OCI-LY1 (cell line): ENCODE measurements around the gene PPP2R2B.

ENCODE experiments used
- H2AFZ ChIP-seq: fragments of 200-600 bp; sonication (generic), shearing (Covaris generic); 2 replicates; pipeline ENCODE4 v1.6.0; 2014; ENCODE audit warnings: antibody characterized with exemption, mild to moderate bottlenecking, low read length
- H3F3A ChIP-seq: fragments of 200-600 bp; sonication (generic), shearing (Covaris generic); 2 replicates; pipeline ENCODE4 v1.6.0; 2014; ENCODE audit warnings: mild to moderate bottlenecking, antibody characterized with exemption, low read length, moderate library complexity; ENCODE audit not compliant: insufficient read depth
- H3K27ac ChIP-seq: fragments of 200-600 bp; sonication (generic); 2 replicates; pipeline ENCODE4 v1.5.1; 2014; ENCODE audit warnings: low read length, mixed run types, mild to moderate bottlenecking, low read depth; ENCODE audit not compliant: poor library complexity, severe bottlenecking
- H3K27me3 ChIP-seq: fragments of 200-600 bp; sonication (generic); 2 replicates; pipeline ENCODE4 v1.6.0; 2014; ENCODE audit warnings: antibody characterized with exemption, mild to moderate bottlenecking, low read length, moderate library complexity; ENCODE audit not compliant: insufficient read depth
- H3K36me3 ChIP-seq: fragments of 200-600 bp; sonication (generic); 2 replicates; pipeline ENCODE4 v1.6.1; 2014; ENCODE audit warnings: mild to moderate bottlenecking, antibody characterized with exemption, low read length, moderate library complexity, mixed read lengths; ENCODE audit not compliant: insufficient read depth
- H3K4me1 ChIP-seq: fragments of 200-600 bp; sonication (generic); 2 replicates; pipeline ENCODE4 v1.5.1; 2014; ENCODE audit warnings: mild to moderate bottlenecking, low read length, moderate library complexity; ENCODE audit not compliant: insufficient read depth, severe bottlenecking
- H3K4me2 ChIP-seq: fragments of 200-600 bp; sonication (generic), shearing (Covaris generic); 2 replicates; pipeline ENCODE4 v1.6.1; 2014; ENCODE audit warnings: low read length
- H3K4me3 ChIP-seq: fragments of 200-600 bp; sonication (generic); 2 replicates; pipeline ENCODE4 v1.5.1; 2014; ENCODE audit warnings: low read length, low read depth, mild to moderate bottlenecking, mixed read lengths; ENCODE audit not compliant: poor library complexity, severe bottlenecking
- H3K79me2 ChIP-seq: fragments of 200-600 bp; shearing (Covaris generic); 2 replicates; pipeline ENCODE4 v1.6.1; 2016; ENCODE audit warnings: mixed run types, low read length, mixed read lengths; ENCODE audit not compliant: insufficient read depth
- H3K9ac ChIP-seq: fragments of 200-600 bp; sonication (generic), shearing (Covaris generic); 2 replicates; pipeline ENCODE4 v1.6.1; 2014; ENCODE audit warnings: mild to moderate bottlenecking, low read length, mixed read lengths
- H3K9me2 ChIP-seq: fragments of 200-600 bp; sonication (generic), shearing (Covaris generic); 2 replicates; pipeline ENCODE4 v1.6.1; 2014; ENCODE audit warnings: low read depth, mild to moderate bottlenecking, low read length, mixed read lengths
- H3K9me3 ChIP-seq: fragments of 200-600 bp; shearing (Covaris generic); 2 replicates; pipeline ENCODE4 v1.6.1; 2014; ENCODE audit warnings: low read length, mixed read lengths
- H4K20me1 ChIP-seq: fragments of 200-600 bp; sonication (generic), shearing (Covaris generic); 2 replicates; pipeline ENCODE4 v1.6.0; 2016; ENCODE audit warnings: mild to moderate bottlenecking, low read length; ENCODE audit not compliant: insufficient read depth
- EZH2 ChIP-seq: fragments of 200-600 bp; sonication (generic), shearing (Covaris generic); IDR thresholded peaks from 2 replicates; pipeline ENCODE4 v1.8.0; 2017; ENCODE audit warnings: borderline replicate concordance, mixed run types, mild to moderate bottlenecking, antibody characterized with exemption, low read length, moderate library complexity, mixed read lengths
- TF ChIP-seq, protein P1 (sequence below): fragments of 200-600 bp; sonication (generic), shearing (Covaris generic); IDR thresholded peaks from 2 replicates; pipeline ENCODE4 v1.5.1; 2017; ENCODE audit warnings: mild to moderate bottlenecking, antibody characterized with exemption, low read length, moderate library complexity, mixed read lengths

Gene PPP2R2B

DNA sequence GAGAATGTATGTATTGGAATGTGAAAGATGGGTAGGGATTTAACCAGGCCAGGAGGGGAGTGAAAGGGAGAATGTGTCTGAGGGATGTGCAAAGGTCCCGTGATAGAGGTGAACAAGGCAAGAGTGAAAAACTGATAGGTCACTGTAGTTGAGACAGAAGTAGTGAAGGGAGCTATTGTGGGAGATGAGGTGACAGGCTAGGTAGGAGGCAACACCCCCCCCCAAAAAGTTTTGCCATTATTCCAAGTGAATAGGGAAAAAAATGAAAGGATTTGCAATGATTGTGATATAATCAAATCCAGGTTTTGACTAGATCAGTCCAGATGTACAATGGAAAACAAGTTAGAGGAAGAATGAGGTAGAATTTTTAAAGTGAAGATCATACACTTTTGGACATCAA is 226.0 kb downstream of the PPP2R2B start:
- Histone ChIP-seq H3K4me2 (no peak overlapping the region), H4K20me1 (no peaks in the 10 kb centered on the region), H3K9me3 (no peaks in the 10 kb centered on the region), H3K4me3 (no peak overlapping the region), H3K79me2 (no peaks in the 10 kb centered on the region), H3K4me1 (no peaks in the 10 kb centered on the region), H3K27me3 (no peaks in the 10 kb centered on the region), H3K9ac (no peak overlapping the region), H3K27ac (no peak overlapping the region), H3K36me3 (no peaks in the 10 kb centered on the region), H3F3A (no peaks in the 10 kb centered on the region), H3K9me2 (no peaks in the 10 kb centered on the region), H2AFZ (no peak overlapping the region)
- TF ChIP-seq, protein P1, sequence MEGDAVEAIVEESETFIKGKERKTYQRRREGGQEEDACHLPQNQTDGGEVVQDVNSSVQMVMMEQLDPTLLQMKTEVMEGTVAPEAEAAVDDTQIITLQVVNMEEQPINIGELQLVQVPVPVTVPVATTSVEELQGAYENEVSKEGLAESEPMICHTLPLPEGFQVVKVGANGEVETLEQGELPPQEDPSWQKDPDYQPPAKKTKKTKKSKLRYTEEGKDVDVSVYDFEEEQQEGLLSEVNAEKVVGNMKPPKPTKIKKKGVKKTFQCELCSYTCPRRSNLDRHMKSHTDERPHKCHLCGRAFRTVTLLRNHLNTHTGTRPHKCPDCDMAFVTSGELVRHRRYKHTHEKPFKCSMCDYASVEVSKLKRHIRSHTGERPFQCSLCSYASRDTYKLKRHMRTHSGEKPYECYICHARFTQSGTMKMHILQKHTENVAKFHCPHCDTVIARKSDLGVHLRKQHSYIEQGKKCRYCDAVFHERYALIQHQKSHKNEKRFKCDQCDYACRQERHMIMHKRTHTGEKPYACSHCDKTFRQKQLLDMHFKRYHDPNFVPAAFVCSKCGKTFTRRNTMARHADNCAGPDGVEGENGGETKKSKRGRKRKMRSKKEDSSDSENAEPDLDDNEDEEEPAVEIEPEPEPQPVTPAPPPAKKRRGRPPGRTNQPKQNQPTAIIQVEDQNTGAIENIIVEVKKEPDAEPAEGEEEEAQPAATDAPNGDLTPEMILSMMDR = no peak
- no peak for TF ChIP-seq EZH2

DNA sequence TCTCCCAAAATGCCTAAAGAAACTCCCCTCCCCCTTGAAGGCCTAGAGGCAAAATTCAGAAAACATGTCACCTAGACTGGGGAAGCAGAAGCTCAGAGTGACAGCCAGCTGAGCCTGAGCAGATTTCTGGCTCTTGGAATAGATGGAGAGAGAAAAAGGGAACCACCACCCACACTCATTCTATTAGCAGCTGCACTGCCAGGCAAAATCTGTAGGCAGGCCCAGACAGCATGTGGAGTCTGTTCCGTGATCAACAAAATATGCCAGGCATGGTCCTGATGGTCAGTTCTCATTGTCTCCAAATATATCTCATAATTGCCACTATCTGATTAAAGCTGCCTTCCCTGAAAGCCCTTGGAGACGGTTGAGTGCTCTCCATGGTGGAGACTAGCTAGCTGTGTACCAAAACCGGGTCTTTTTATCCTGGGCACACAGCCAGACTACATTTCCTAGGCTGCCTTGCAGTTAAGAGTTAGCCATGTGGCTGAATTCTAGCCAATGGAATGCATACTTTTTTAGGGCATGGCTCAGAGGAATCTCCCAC is 230.8 kb downstream of the PPP2R2B start:
- no peak for TF ChIP-seq EZH2
- TF ChIP-seq, protein P1 = no peak
- no peaks in the 10 kb centered on the region for H3K27me3 ChIP-seq
- no peak overlapping the region for H3K27ac ChIP-seq
- H3K4me1 ChIP-seq = no peaks in the 10 kb centered on the region
- no peaks in the 10 kb centered on the region for H3F3A ChIP-seq
- no peaks in the 10 kb centered on the region for H3K9me3 ChIP-seq
- H3K79me2 ChIP-seq = no peaks in the 10 kb centered on the region
- H3K36me3 ChIP-seq = no peaks in the 10 kb centered on the region
- H3K4me3 ChIP-seq = no peak overlapping the region
- H4K20me1 ChIP-seq = no peaks in the 10 kb centered on the region
- no peaks in the 10 kb centered on the region for H3K9me2 ChIP-seq
- no peak overlapping the region for H3K9ac ChIP-seq
- H3K4me2 ChIP-seq = no peak overlapping the region
- H2AFZ ChIP-seq = no peak overlapping the region

DNA sequence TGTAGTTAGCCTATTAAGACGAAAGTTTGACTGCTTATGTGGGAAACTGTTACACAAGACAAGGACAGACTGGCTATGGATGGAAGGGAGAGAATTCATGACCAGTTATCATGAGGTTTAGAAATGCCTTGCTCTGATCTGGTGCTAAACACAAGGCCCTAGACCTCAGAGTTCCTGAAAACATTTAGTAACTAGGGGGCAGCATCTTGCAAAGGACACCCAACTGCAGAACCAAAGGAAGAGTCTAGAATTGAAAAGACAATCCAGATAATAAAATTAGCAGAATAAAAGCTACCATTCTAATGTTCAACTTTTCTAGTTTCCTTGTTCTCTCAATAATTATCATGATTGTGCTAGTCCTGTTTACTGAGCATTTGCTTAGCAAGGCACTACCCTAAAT is 232.1 kb downstream of the PPP2R2B start:
- TF ChIP-seq, protein P1 = no peak
- TF ChIP-seq EZH2 = no peak
- no peaks in the 10 kb centered on the region for H3K36me3 ChIP-seq
- H3K9me3 ChIP-seq = no peaks in the 10 kb centered on the region
- H3K4me2 ChIP-seq = no peak overlapping the region
- H3K27ac ChIP-seq = no peak overlapping the region
- no peak overlapping the region for H2AFZ ChIP-seq
- no peaks in the 10 kb centered on the region for H3K27me3 ChIP-seq
- no peak overlapping the region for H3K4me3 ChIP-seq
- no peak overlapping the region for H3K9ac ChIP-seq
- H3K79me2 ChIP-seq = no peaks in the 10 kb centered on the region
- no peaks in the 10 kb centered on the region for H3K9me2 ChIP-seq
- H3K4me1 ChIP-seq = no peaks in the 10 kb centered on the region
- H3F3A ChIP-seq = no peaks in the 10 kb centered on the region
- H4K20me1 ChIP-seq = no peaks in the 10 kb centered on the region
